ENCODE measurements around the gene RHOF.
"Not testable (repeated sequence)": the region's sequence is repeated elsewhere in the genome, so short reads cannot be mapped to it uniquely, and the experiment has no call there.

The RHOF gene

GRCh38 chr12:121745545-121745944 lies 47.9 kb downstream of the RHOF start:
- not testable (repeated sequence) for DNase-seq (ENCODE audit: low spot score)

DNA sequence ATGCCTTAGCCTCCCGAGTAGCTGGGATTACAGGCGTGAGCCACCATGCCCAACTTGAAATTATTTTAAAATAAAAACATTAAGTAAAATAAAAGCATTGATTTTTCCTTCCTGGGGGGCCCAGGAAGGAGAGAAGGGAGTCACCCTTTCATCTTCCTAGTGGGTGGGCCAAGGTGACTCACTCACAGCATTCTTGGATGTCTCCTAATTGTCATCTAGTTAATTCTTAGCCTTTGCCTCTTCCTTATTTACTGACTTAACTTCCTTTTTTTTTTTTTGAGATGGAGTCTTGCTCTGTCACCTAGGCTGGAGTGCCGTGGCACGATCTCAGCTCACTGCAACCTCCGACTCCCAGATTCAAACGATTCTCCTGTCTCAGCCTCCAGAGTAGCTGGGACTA lies 51.7 kb downstream of the RHOF start:
- no peak for DNase-seq (ENCODE audit: low spot score)

DNA sequence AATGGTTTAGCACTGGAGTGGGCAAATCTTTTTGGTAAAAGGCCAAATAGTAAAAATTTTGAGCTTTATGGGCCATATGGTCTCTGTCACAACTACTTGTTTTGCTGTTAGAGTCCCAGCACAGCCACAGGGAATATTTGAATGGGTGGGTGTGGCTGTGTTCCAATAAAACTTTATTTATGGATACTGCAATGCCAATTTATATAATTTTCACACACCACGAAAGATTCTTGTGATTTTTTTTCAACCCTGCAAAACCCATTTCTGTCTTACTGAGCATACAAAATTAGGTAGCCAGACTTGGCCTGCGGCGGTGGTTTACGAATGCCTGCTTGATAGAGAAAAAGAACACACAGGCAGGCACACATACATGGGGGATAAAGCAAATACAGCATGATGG lies 52.6 kb downstream of the RHOF start:
- no peak for DNase-seq (ENCODE audit: low spot score)

DNA sequence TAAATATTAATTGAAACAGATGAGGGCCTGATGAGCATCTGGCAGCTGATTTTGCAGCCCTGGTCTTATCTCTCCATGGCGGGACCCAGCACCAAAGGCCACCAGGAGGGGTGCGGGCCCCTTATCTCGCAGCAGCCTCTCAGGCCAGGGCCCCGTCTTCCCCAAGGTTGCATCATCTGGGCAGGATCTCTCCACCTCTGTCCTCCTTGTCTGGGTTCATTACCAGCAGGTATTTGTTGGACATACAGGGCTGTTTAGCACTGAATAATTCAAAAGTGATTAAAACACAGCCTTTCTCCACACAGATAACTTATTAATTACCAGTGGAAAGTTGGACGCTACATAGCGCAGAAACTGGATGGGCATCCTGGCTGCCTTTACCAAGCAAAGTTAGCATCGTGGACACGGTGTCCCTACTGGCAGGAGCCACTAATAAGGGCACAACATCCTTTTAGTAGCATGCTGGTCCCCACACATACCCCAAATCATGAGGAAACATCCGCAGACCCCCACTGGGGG lies 55.1 kb downstream of the RHOF start:
- no peak for DNase-seq (ENCODE audit: low spot score)

DNA sequence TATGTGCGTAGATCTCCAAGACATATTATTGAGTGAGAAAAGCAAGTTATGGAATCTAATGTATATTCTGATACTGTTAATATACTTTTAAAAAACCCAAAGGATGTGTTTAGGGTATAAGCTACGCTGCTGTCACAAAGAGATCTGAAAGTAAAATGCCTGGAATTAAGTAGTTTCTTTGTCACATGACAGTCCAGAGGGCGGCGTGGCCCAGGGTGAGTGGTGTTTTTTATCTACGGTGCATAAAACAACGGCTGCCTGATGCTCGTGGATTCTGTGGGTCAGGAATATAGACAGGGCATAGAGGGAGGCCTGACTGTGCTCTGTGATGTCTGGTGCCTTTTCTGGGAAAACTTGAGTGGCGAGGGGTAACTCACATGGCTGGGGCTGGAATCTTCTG lies 59.6 kb downstream of the RHOF start:
- DNase-seq (ENCODE audit: low spot score): no peak

DNA sequence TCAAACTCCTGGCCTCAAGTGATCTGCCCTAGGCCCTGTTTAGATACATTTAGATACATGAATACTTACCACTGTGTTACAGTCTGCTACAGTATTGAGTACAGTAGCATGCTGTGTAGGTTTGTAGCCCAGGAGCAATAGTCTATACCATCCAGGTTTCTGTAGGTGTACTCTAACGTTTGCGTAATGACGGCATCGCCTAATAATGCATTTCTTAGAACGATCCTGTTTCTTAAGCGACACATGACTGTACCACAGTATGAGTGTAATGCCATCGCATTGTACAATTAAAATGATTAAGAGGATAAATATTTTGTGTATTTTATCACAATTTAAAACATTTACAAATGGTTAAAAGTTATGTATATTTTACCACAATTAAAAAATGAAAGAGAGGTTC lies 62.0 kb downstream of the RHOF start:
- no peak for DNase-seq (ENCODE audit: low spot score)

DNA sequence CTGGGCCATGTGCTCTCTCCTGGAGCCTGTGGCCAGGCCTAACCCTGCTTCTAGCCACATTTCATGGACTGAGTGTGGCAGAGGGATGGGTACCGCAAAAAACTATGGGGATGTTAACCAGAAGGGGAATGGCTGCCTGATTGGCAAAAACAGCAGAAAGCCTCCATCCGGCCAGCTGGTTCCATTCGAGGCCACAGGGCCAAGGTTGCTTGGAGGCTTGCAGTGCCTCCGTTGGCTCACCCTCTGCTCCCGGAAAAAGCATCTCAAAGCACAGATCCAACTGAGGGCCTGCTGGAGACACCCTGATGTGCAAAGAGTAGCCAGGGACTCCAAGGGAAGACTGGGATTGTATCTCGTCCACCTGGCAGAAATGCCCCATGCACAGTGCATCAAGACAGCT lies 64.5 kb downstream of the RHOF start:
- no peak for DNase-seq (ENCODE audit: low spot score)
